Measurements from ENCODE around the gene MAP4K4. TPM values are rescaled to one million over a fixed set of nuclear protein-coding genes. Genes with fewer than 3 reads are reported as not detected.

The MAP4K4 gene
- total RNA-seq, 3 donors from 2014 or later, result 26.4 to 54.6 (median 34.2) TPM

GRCh38 chr2:101868525-101868924 lies 171.0 kb downstream of the MAP4K4 start:
- Histone ChIP-seq H3K9me3 (no peaks in the 10 kb centered on the region), H3K36me3 (ENCODE audit: low read depth) (no peaks in the 10 kb centered on the region), H3K4me1 (ENCODE audit: low read depth) (no peaks in the 10 kb centered on the region), H3K4me3 (no peak overlapping the region)
- intact Hi-C loops (cut with DNase I, micrococcal nuclease), result no loop called here
- TF ChIP-seq, protein P1, sequence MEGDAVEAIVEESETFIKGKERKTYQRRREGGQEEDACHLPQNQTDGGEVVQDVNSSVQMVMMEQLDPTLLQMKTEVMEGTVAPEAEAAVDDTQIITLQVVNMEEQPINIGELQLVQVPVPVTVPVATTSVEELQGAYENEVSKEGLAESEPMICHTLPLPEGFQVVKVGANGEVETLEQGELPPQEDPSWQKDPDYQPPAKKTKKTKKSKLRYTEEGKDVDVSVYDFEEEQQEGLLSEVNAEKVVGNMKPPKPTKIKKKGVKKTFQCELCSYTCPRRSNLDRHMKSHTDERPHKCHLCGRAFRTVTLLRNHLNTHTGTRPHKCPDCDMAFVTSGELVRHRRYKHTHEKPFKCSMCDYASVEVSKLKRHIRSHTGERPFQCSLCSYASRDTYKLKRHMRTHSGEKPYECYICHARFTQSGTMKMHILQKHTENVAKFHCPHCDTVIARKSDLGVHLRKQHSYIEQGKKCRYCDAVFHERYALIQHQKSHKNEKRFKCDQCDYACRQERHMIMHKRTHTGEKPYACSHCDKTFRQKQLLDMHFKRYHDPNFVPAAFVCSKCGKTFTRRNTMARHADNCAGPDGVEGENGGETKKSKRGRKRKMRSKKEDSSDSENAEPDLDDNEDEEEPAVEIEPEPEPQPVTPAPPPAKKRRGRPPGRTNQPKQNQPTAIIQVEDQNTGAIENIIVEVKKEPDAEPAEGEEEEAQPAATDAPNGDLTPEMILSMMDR (IDR thresholded peaks at IDR 0.05), result no peak
- DNase-seq (no peak), ATAC-seq (no peak)

- ATAC-seq, result no peak
- Histone ChIP-seq H3K36me3 (ENCODE audit: low read depth) (no peaks in the 10 kb centered on the region), H3K4me1 (ENCODE audit: low read depth) (no peaks in the 10 kb centered on the region), H3K9me3 (no peaks in the 10 kb centered on the region), H3K4me3 (no peak overlapping the region)
- no peak for DNase-seq
- intact Hi-C loops (cut with DNase I, micrococcal nuclease), result no loop called here
- TF ChIP-seq, protein P1 (IDR thresholded peaks at IDR 0.05), result no peak
These were observed 172.0 kb downstream of the MAP4K4 start for GRCh38 chr2:101869527-101869926.

GRCh38 chr2:101870444-101870843 lies 172.9 kb downstream of the MAP4K4 start:
- intact Hi-C loops (cut with DNase I, micrococcal nuclease), result no loop called here
- ATAC-seq (no peak), DNase-seq (no peak)
- Histone ChIP-seq H3K4me3 (no peak overlapping the region), H3K36me3 (ENCODE audit: low read depth) (no peaks in the 10 kb centered on the region), H3K4me1 (ENCODE audit: low read depth) (no peaks in the 10 kb centered on the region), H3K9me3 (no peaks in the 10 kb centered on the region)
- TF ChIP-seq, protein P1 (IDR thresholded peaks at IDR 0.05), result no peak

DNA sequence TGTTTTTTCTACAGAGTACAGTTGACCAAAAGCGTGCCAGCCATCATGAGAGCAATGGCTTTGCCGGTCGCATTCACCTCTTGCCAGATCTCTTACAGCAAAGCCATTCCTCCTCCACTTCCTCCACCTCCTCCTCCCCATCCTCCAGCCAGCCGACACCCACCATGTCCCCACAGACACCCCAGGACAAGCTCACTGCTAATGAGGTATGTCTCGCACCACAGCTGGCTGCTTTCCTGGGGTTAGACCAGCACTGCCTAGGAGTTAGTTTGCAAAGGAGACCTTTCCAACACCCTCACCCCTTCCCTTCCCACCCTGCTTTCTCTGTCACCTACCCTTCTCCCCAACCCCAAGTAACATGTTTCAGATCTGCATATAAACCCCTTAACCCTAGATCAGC lies 174.0 kb downstream of the MAP4K4 start:
- Histone ChIP-seq H3K4me3 (no peak overlapping the region), H3K4me1 (ENCODE audit: low read depth) (no peaks in the 10 kb centered on the region), H3K9me3 (no peaks in the 10 kb centered on the region), H3K36me3 (ENCODE audit: low read depth) (no peaks in the 10 kb centered on the region)
- TF ChIP-seq, protein P1 (IDR thresholded peaks at IDR 0.05), result no peak
- no peak for ATAC-seq
- DNase-seq, result no peak
- intact Hi-C loops (cut with DNase I, micrococcal nuclease), result no loop called here

DNA sequence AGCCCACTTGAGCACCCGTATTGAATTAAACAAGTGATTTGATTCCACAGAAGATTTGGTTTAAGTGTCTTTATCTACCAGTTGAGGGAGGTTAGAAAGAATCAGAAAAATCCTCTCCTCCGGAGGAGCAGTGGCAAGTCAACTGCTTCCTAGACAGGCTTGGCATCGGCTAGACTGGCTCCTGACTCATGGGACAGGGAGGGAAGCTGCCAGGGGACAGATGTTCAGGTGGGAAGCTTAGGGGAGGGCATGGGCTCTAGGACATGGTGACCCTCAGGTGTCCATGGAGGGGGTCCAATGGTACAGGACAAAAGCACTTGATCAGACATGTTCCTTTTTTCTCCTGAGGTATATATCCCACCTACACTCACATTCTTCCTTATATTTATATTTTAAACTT lies 175.0 kb downstream of the MAP4K4 start:
- intact Hi-C loops (cut with DNase I, micrococcal nuclease), result no loop called here
- H3K36me3 ChIP-seq (ENCODE audit: low read depth), result peaks cover 3% of the 10 kb centered on the region
- no peak for ATAC-seq

More for the DNA sequence above, 175.0 kb downstream of the MAP4K4 start:
- no peak overlapping the region for H3K4me3 ChIP-seq
- no peak for DNase-seq
- H3K9me3 ChIP-seq, result no peaks in the 10 kb centered on the region
- H3K4me1 ChIP-seq (ENCODE audit: low read depth), result no peaks in the 10 kb centered on the region
- TF ChIP-seq, protein P1 (IDR thresholded peaks at IDR 0.05), result no peak

Measured in mucosa of descending colon (tissue), 3 donors.